Body of pancreas (tissue), 4 donors: Measurements from ENCODE around the gene TRMT61B. TPM values are rescaled to one million over a fixed set of nuclear protein-coding genes. Genes with fewer than 3 reads are reported as not detected.

Experiments
- ATAC-seq: fragments of 150-250 bp; one replicate; pipeline ENCODE4 v1.9.1; 2016
- DNase-seq, 4 donors: peaks; one replicate each; pipeline ENCODE4 v3.0.0-alpha.2; 2019
- H3K27ac ChIP-seq, 4 donors: fragments of 200-600 bp; sonication (generic); 1 replicate in 3 of 4; 2 replicates in 1 of 4; pipeline versions ENCODE4 v1.5.1 to v1.6.1; 2016 to 2019; ENCODE audit warnings: mild to moderate bottlenecking in 1 of 4, mixed read lengths in 1 of 4, moderate library complexity in 1 of 4
- H3K27me3 ChIP-seq, 2 donors: fragments of 200-600 bp; sonication (generic); one replicate each; pipeline ENCODE4 v1.6.0; 2016; ENCODE audit warnings: mild to moderate bottlenecking in 1 of 2
- H3K36me3 ChIP-seq, 2 donors: fragments of 200-600 bp; sonication (generic); replicated peaks in 1 of 2; 2 replicates each; pipeline ENCODE4 v1.5.1; 2016; ENCODE audit warnings: low read depth in 2 of 2; ENCODE audit not compliant: insufficient read depth in 1 of 2
- H3K4me1 ChIP-seq: fragments of 200-600 bp; sonication (generic); one replicate; pipeline ENCODE4 v1.6.0; 2016
- H3K4me3 ChIP-seq, 2 donors: fragments of 200-600 bp; sonication (generic); 1 replicate in 1 of 2; 2 replicates in 1 of 2; pipeline ENCODE4 v1.5.1; 2016 to 2019
- H3K9me3 ChIP-seq, 3 donors: fragments of 200-600 bp; sonication (generic); 1 replicate in 2 of 3; 2 replicates in 1 of 3; pipeline ENCODE4 v1.5.1; 2016
- CTCF ChIP-seq, 7 experiments: fragments of 450-650 bp in 4 of 7; fragments of 200-600 bp in 3 of 7; sonication (generic) in 3 of 7; IDR thresholded peaks; one replicate each; pipeline ENCODE4 v1.5.1; 2016 to 2019; ENCODE audit warnings: antibody characterized with exemption in 7 of 7
- POLR2A ChIP-seq, 3 donors: fragments of 450-650 bp; IDR thresholded peaks; one replicate each; pipeline ENCODE4 v1.6.1; 2016; ENCODE audit warnings: antibody characterized with exemption in 3 of 3, mild to moderate bottlenecking in 2 of 3
- WGBS, 2 donors: methylation state at CpG; one replicate each; pipeline ENCODE4 v1.1.5; 2017; 5-methylcytosine and 5-hydroxymethylcytosine counted together
- intact Hi-C: fragments of 100-400 bp; cut with DNase I; formaldehyde crosslinking; loops from one replicate; pipeline ENCODE4 v1.15.1; 2023
- total RNA-seq, 2 donors: library from RNA; depleted of rRNA; stranded (reverse); fragments of >200 nt; gene quantifications; one replicate each; pipeline ENCODE4 v1.1.0, GENCODE V29; 2016

Gene TRMT61B
- total RNA-seq, 2 donors from 2014 or later, result 9.9 to 15.8 TPM

- no peak overlapping the region for H3K27ac ChIP-seq
- no peaks in the 10 kb centered on the region for H3K9me3 ChIP-seq
- no peaks in the 10 kb centered on the region for H3K4me1 ChIP-seq
- no peaks in the 10 kb centered on the region for H3K27me3 ChIP-seq
- no peak overlapping the region for H3K4me3 ChIP-seq
- DNase-seq (no peak), ATAC-seq (no peak)
- TF ChIP-seq POLR2A (IDR thresholded peaks at IDR 0.05) (no peak), CTCF (IDR thresholded peaks at IDR 0.05) (no peak)
- intact Hi-C loops, result no loop called here
- no peaks in the 10 kb centered on the region for H3K36me3 ChIP-seq
These were observed 45.2 kb downstream of the TRMT61B start for GRCh38 chr2:28824870-28825269.

- H3K27me3 ChIP-seq, result no peaks in the 10 kb centered on the region
- H3K4me3 ChIP-seq, result no peak overlapping the region
- intact Hi-C loops, result no loop called here
- no peaks in the 10 kb centered on the region for H3K9me3 ChIP-seq
- ATAC-seq (no peak), DNase-seq (no peak)
- 86 to 87% methylated on average over 2 of the region's 2 CpGs for WGBS, 2 donors
- TF ChIP-seq CTCF (IDR thresholded peaks at IDR 0.05) (no peak), POLR2A (IDR thresholded peaks at IDR 0.05) (no peak)
- no peaks in the 10 kb centered on the region for H3K4me1 ChIP-seq
- H3K36me3 ChIP-seq, result no peaks in the 10 kb centered on the region
- H3K27ac ChIP-seq, result no peak overlapping the region
These were observed 45.9 kb downstream of the TRMT61B start for GRCh38 chr2:28824207-28824606.

GRCh38 chr2:28822036-28822435 is 48.1 kb downstream of the TRMT61B start:
- intact Hi-C loops, result no loop called here
- no peak for ATAC-seq
- Histone ChIP-seq H3K36me3 (no peaks in the 10 kb centered on the region), H3K9me3 (no peaks in the 10 kb centered on the region), H3K27me3 (no peaks in the 10 kb centered on the region), H3K27ac (no peak overlapping the region), H3K4me3 (no peak overlapping the region), H3K4me1 (no peaks in the 10 kb centered on the region)
- no peak for DNase-seq
- TF ChIP-seq CTCF (IDR thresholded peaks at IDR 0.05), result no peak
- TF ChIP-seq POLR2A (IDR thresholded peaks at IDR 0.05), result no peak

GRCh38 chr2:28821295-28821958 is 48.7 kb downstream of the TRMT61B start:
- DNase-seq (peak; percentile 57 to 66 (median 62)), ATAC-seq (peak; percentile 80)
- Histone ChIP-seq H3K4me1 (no peaks in the 10 kb centered on the region), H3K36me3 (no peaks in the 10 kb centered on the region), H3K27ac (no peak overlapping the region), H3K9me3 (no peaks in the 10 kb centered on the region), H3K27me3 (no peaks in the 10 kb centered on the region), H3K4me3 (no peak overlapping the region)
- TF ChIP-seq POLR2A (IDR thresholded peaks at IDR 0.05) (no peak), CTCF (IDR thresholded peaks at IDR 0.05) (peak; percentile 26 to 77 (median 72))
- intact Hi-C loops, result no loop called here
- 3 to 5% methylated on average over 8 of the region's 8 CpGs for WGBS, 2 donors

- no peaks in the 10 kb centered on the region for H3K9me3 ChIP-seq
- no peaks in the 10 kb centered on the region for H3K4me1 ChIP-seq
- 86 to 91% methylated on average over 3 of the region's 3 CpGs for WGBS, 2 donors
- ATAC-seq, result no peak
- no peaks in the 10 kb centered on the region for H3K36me3 ChIP-seq
- no peak for DNase-seq
- intact Hi-C loops, result no loop called here
- no peak for TF ChIP-seq CTCF (IDR thresholded peaks at IDR 0.05)
- TF ChIP-seq POLR2A (IDR thresholded peaks at IDR 0.05), result no peak
- H3K27ac ChIP-seq, result no peak overlapping the region
- H3K4me3 ChIP-seq, result no peak overlapping the region
- no peaks in the 10 kb centered on the region for H3K27me3 ChIP-seq
These were observed 52.1 kb downstream of the TRMT61B start for GRCh38 chr2:28818053-28818452.
